Measurements from ENCODE around the gene U2SURP. TPM values are rescaled to one million over a fixed set of nuclear protein-coding genes. Genes with fewer than 3 reads are reported as not detected.
"Not testable (repeated sequence)": the region's sequence is repeated elsewhere in the genome, so short reads cannot be mapped to it uniquely, and the experiment has no call there.

Gene U2SURP
- total RNA-seq, 2 experiments from 2014 or later, result 164 to 179 TPM

- intact Hi-C loops (cut with DNase I, micrococcal nuclease), result loop anchor here in 1 of 2 experiments (10.0 kb wide), 1 partner anchor 634 kb away; no protein-coding TSS in a partner anchor
- no peaks in the 10 kb centered on the region for H3K4me1 ChIP-seq (ENCODE audit: insufficient read depth, low read length)
- ATAC-seq (ENCODE audit: poor library complexity) (no peak), DNase-seq (peak in 2 of 14 experiments; percentile 11)
- CTCF ChIA-PET, result interaction anchor here (1.0 to 1.2 kb wide), 3 partner anchors 12 to 39 kb away, joined by 4 read pairs; partner anchors contain the start of gene U2SURP
- H3K4me3 ChIP-seq (ENCODE audit: low read length), result no peak overlapping the region
- Mint-ChIP-seq H3K36me3 (ENCODE audit: low read depth) (peaks cover 82% of the 10 kb centered on the region), H3K27ac (no peak overlapping the region), H3K27me3 (no peaks in the 10 kb centered on the region), H3K4me3 (no peak overlapping the region), H3K4me1 (ENCODE audit: low read depth) (peaks cover 21% of the 10 kb centered on the region), H3K9me3 (no peaks in the 10 kb centered on the region)
- no peaks in the 10 kb centered on the region for H3K27me3 ChIP-seq (ENCODE audit: control insufficient read depth in 1 of 2, insufficient read depth in 2 of 2, low read length in 2 of 2)
- no peak overlapping the region for H3K27ac ChIP-seq (ENCODE audit: low read depth in 1 of 2, low read length in 2 of 2)
- POLR2A ChIA-PET, result no interaction called here
- TF ChIP-seq CTCF (IDR thresholded peaks at IDR 0.05), result no peak
- H3K36me3 ChIP-seq (ENCODE audit: insufficient read depth, low read length), result peaks cover 53% of the 10 kb centered on the region
- no peaks in the 10 kb centered on the region for H3K9me3 ChIP-seq (ENCODE audit: control insufficient read depth in 1 of 2, insufficient read depth in 1 of 2, low read length in 2 of 2)
Measured at GRCh38 chr3:143040261-143040879, 39.0 kb downstream of the U2SURP start.

GRCh38 chr3:143041903-143042302, 40.5 kb downstream of the U2SURP start:
- Histone ChIP-seq H3K36me3 (ENCODE audit: insufficient read depth, low read length) (peaks cover 48% of the 10 kb centered on the region), H3K4me3 (ENCODE audit: low read length) (no peak overlapping the region), H3K27me3 (ENCODE audit: control insufficient read depth in 1 of 2, insufficient read depth in 2 of 2, low read length in 2 of 2) (no peaks in the 10 kb centered on the region), H3K27ac (ENCODE audit: low read depth in 1 of 2, low read length in 2 of 2) (no peak overlapping the region), H3K4me1 (ENCODE audit: insufficient read depth, low read length) (no peaks in the 10 kb centered on the region), H3K9me3 (ENCODE audit: control insufficient read depth in 1 of 2, insufficient read depth in 1 of 2, low read length in 2 of 2) (no peaks in the 10 kb centered on the region)
- Mint-ChIP-seq H3K27ac (no peak overlapping the region), H3K27me3 (no peaks in the 10 kb centered on the region), H3K9me3 (no peaks in the 10 kb centered on the region), H3K4me1 (ENCODE audit: low read depth) (peaks cover 6% of the 10 kb centered on the region), H3K4me3 (no peak overlapping the region), H3K36me3 (ENCODE audit: low read depth) (peaks cover 75% of the 10 kb centered on the region)
- ChIA-PET POLR2A (no interaction called here), CTCF (no interaction called here)
- no peak for DNase-seq
- no peak for TF ChIP-seq CTCF (IDR thresholded peaks at IDR 0.05)
- intact Hi-C loops (cut with DNase I, micrococcal nuclease), result loop anchor here in 1 of 2 experiments (10.0 kb wide), 1 partner anchor 633 kb away; no protein-coding TSS in a partner anchor
- no peak for ATAC-seq (ENCODE audit: poor library complexity)

GRCh38 chr3:143045639-143046038, 44.3 kb downstream of the U2SURP start:
- Histone ChIP-seq H3K36me3 (ENCODE audit: insufficient read depth, low read length) (peaks cover 60% of the 10 kb centered on the region), H3K9me3 (ENCODE audit: control insufficient read depth in 1 of 2, insufficient read depth in 1 of 2, low read length in 2 of 2) (no peaks in the 10 kb centered on the region), H3K27me3 (ENCODE audit: control insufficient read depth in 1 of 2, insufficient read depth in 2 of 2, low read length in 2 of 2) (no peaks in the 10 kb centered on the region), H3K27ac (ENCODE audit: low read depth in 1 of 2, low read length in 2 of 2) (no peak overlapping the region), H3K4me3 (ENCODE audit: low read length) (no peak overlapping the region), H3K4me1 (ENCODE audit: insufficient read depth, low read length) (no peaks in the 10 kb centered on the region)
- Mint-ChIP-seq H3K27ac (peak overlapping the region; percentile 33), H3K27me3 (no peaks in the 10 kb centered on the region), H3K36me3 (ENCODE audit: low read depth) (peaks cover 63% of the 10 kb centered on the region), H3K4me1 (ENCODE audit: low read depth) (no peaks in the 10 kb centered on the region), H3K4me3 (no peak overlapping the region), H3K9me3 (no peaks in the 10 kb centered on the region)
- intact Hi-C loops (cut with DNase I, micrococcal nuclease), result loop anchor here in 1 of 2 experiments (10.0 kb wide), 1 partner anchor 629 kb away; no protein-coding TSS in a partner anchor
- no peak for DNase-seq
- ChIA-PET POLR2A (no interaction called here), CTCF (interaction anchor here (0.7 kb wide), 1 partner anchor 21 kb away, joined by 3 read pairs; no protein-coding TSS in a partner anchor)
- TF ChIP-seq CTCF (IDR thresholded peaks at IDR 0.05), result no peak
- no peak for ATAC-seq (ENCODE audit: poor library complexity)

GRCh38 chr3:143046075-143046474, 44.7 kb downstream of the U2SURP start:
- peaks cover 64% of the 10 kb centered on the region for H3K36me3 ChIP-seq (ENCODE audit: insufficient read depth, low read length)
- POLR2A ChIA-PET; H3K27ac Mint-ChIP-seq; H3K27ac ChIP-seq (ENCODE audit: low read depth in 1 of 2, low read length in 2 of 2); CTCF ChIA-PET; H3K4me1 ChIP-seq (ENCODE audit: insufficient read depth, low read length); H3K9me3 Mint-ChIP-seq; ATAC-seq (ENCODE audit: poor library complexity); H3K4me3 ChIP-seq (ENCODE audit: low read length); H3K4me3 Mint-ChIP-seq; H3K4me1 Mint-ChIP-seq (ENCODE audit: low read depth); H3K27me3 ChIP-seq (ENCODE audit: control insufficient read depth in 1 of 2, insufficient read depth in 2 of 2, low read length in 2 of 2); H3K27me3 Mint-ChIP-seq; DNase-seq; H3K9me3 ChIP-seq (ENCODE audit: control insufficient read depth in 1 of 2, insufficient read depth in 1 of 2, low read length in 2 of 2): not testable (repeated sequence)
- intact Hi-C loops (cut with DNase I, micrococcal nuclease), result loop anchor here in 1 of 2 experiments (10.0 kb wide), 1 partner anchor 629 kb away; no protein-coding TSS in a partner anchor
- peaks cover 68% of the 10 kb centered on the region for H3K36me3 Mint-ChIP-seq (ENCODE audit: low read depth)
